Right lobe of liver (tissue), 4 donors: Measurements from ENCODE around the gene CNTRL.

ENCODE experiments used
- POLR2A ChIP-seq: fragments of 450-650 bp; IDR thresholded peaks from one replicate; pipeline ENCODE4 v1.6.1; 2017; ENCODE audit warnings: antibody characterized with exemption, mild to moderate bottlenecking
- TF ChIP-seq, protein P1 (sequence below), 4 donors: fragments of 200-600 bp in 3 of 4; fragments of 450-650 bp in 1 of 4; IDR thresholded peaks; one replicate each; pipeline versions ENCODE4 v1.5.1 to v1.8.0; 2016 to 2022; ENCODE audit warnings: antibody characterized with exemption in 4 of 4, mild to moderate bottlenecking in 2 of 4
- donor health status: DM: no; HTN: no; CAD: no.
- donor health status: DM: no; HTN: no; CAD: no.
- donor health status: DM: no; HTN: yes; CAD: no.

DNA sequence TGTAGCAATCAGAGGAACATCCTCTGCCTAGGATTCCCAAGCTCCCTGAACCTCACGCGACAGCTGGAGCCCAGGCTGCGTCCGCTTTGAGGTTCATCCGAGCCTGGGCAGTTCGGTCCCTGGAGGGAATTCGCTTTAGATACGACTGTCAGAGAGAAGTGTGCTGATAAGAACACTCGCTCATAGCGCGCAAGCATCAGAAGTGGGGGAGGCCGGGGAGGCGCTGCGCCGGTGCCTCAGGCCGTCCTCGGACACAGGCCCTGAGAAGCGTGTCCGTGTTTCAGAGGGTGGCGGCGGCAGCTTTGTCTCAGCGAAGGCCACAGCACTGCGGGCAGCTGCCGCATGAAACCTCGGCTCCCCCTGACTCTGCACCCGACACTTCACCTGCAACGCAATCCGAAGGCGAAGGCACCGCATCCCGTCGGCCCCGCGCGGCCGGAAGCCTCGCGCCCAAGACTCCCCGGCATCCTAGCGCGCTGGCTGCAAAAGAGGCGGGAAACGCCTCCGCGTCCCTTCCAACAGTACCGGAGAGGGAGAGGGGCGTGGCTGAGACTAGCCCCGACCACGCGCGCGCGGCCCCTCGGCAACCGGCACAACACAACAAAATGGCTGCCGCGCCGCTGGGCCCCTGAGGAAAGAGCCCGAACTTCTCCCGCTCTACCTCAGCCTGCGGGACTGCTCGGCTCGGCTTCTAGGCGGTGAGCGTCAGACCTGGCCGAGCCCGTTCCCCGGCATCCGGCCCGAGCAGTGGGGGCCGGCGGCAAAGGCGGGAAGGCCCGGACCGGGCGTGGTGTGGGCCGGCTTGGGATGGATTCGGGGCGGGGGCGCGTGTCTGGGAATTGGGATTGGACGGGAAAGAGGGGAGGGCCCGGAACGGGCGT, at the start of gene CNTRL:
- TF ChIP-seq, protein P1, sequence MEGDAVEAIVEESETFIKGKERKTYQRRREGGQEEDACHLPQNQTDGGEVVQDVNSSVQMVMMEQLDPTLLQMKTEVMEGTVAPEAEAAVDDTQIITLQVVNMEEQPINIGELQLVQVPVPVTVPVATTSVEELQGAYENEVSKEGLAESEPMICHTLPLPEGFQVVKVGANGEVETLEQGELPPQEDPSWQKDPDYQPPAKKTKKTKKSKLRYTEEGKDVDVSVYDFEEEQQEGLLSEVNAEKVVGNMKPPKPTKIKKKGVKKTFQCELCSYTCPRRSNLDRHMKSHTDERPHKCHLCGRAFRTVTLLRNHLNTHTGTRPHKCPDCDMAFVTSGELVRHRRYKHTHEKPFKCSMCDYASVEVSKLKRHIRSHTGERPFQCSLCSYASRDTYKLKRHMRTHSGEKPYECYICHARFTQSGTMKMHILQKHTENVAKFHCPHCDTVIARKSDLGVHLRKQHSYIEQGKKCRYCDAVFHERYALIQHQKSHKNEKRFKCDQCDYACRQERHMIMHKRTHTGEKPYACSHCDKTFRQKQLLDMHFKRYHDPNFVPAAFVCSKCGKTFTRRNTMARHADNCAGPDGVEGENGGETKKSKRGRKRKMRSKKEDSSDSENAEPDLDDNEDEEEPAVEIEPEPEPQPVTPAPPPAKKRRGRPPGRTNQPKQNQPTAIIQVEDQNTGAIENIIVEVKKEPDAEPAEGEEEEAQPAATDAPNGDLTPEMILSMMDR (IDR thresholded peaks at IDR 0.05): no peak
- peak; percentile 60 for TF ChIP-seq POLR2A
